ENCODE measurements around the gene PDPK1.
"Not testable (repeated sequence)": the region's sequence is repeated elsewhere in the genome, so short reads cannot be mapped to it uniquely, and the experiment has no call there.

PDPK1 gene

GRCh38 chr16:2523801-2524231, 14.0 kb upstream of the PDPK1 start:
- DNase-seq = no peak

GRCh38 chr16:2524339-2524938, 13.4 kb upstream of the PDPK1 start:
- no peak for DNase-seq

GRCh38 chr16:2526135-2526534, 11.7 kb upstream of the PDPK1 start:
- no peak for DNase-seq

GRCh38 chr16:2527071-2527783, 10.6 kb upstream of the PDPK1 start:
- no peak for DNase-seq

- DNase-seq = no peak
Measured at GRCh38 chr16:2527784-2528100, 10.1 kb upstream of the PDPK1 start.

- no peak for DNase-seq
Measured at GRCh38 chr16:2528161-2529060, 9.4 kb upstream of the PDPK1 start.

- no peak for DNase-seq
Measured at GRCh38 chr16:2529061-2529931, 8.5 kb upstream of the PDPK1 start.

- no peak for DNase-seq
Measured at GRCh38 chr16:2529961-2530628, 7.7 kb upstream of the PDPK1 start.

- no peak for DNase-seq
Measured at GRCh38 chr16:2530629-2531318, 7.0 kb upstream of the PDPK1 start.

- no peak for DNase-seq
Measured at GRCh38 chr16:2531371-2531695, 6.5 kb upstream of the PDPK1 start, which contains the start of gene CEMP1. Gene CEMP1, minus strand, starts transcription at chr16:2531408. Its CDS starts 335 bp downstream, at chr16:2531073.

GRCh38 chr16:2531696-2532493, 5.9 kb upstream of the PDPK1 start:
- DNase-seq = peak; percentile 77 to 97 (median 92)

GRCh38 chr16:2532494-2533141, 5.2 kb upstream of the PDPK1 start:
- peak in 8 of 14 donors; percentile 42 to 77 (median 52) for DNase-seq

- not testable (repeated sequence) for DNase-seq
Measured at GRCh38 chr16:2533142-2533755, 4.6 kb upstream of the PDPK1 start.

- no peak for DNase-seq
Measured at GRCh38 chr16:2533912-2534311, 3.9 kb upstream of the PDPK1 start.

- not testable (repeated sequence) for DNase-seq
Measured at GRCh38 chr16:2534335-2534734, 3.5 kb upstream of the PDPK1 start.

GRCh38 chr16:2535625-2536013, 2.2 kb upstream of the PDPK1 start:
- DNase-seq = no peak

- DNase-seq = not testable (repeated sequence)
Measured at GRCh38 chr16:2539192-2539844, 1.5 kb downstream of the PDPK1 start.

- peak in 3 of 14 donors; percentile 4 to 26 (median 26) for DNase-seq
Measured at GRCh38 chr16:2539845-2540458, 2.1 kb downstream of the PDPK1 start.

Data from C1 segment of cervical spinal cord (tissue), 14 donors.